ENCODE measurements around the gene SLC22A12.

The SLC22A12 gene

DNA sequence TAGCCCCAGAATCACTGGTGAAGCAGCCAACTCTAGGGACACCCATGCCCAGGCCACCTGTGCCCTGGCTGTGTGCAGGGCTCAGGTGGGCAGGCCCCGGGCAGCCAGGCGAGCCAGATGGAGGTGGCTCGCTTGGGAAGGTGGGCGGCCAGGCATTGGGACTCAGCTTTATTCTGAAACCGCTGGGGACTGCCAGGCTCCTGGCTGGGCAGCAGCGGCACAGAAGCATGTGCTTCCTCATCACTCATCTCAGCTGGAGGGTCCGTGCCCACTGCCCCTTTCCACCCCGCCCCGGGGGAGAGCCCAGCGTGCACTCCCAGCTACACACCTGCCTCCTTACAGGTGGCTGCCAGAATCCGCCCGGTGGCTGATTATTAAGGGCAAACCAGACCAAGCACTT, 27.1 kb upstream of the SLC22A12 start:
- Histone ChIP-seq H2AFZ (ENCODE audit: low read length) (no peak overlapping the region), H3K4me3 (ENCODE audit: low read length) (no peak overlapping the region), H3F3A (ENCODE audit: insufficient read depth, low read length) (no peaks in the 10 kb centered on the region), H3K9me3 (replicated peaks; ENCODE audit: insufficient read depth, low read length) (no peaks in the 10 kb centered on the region), H3K79me2 (ENCODE audit: low read length) (no peaks in the 10 kb centered on the region), H3K27me3 (replicated peaks; ENCODE audit: insufficient read depth, low read length) (peaks cover 90% of the 10 kb centered on the region), H3K27ac (ENCODE audit: low read length) (no peak overlapping the region), H3K4me1 (ENCODE audit: low read length) (no peaks in the 10 kb centered on the region), H3K36me3 (replicated peaks; ENCODE audit: insufficient read depth, low read length) (no peaks in the 10 kb centered on the region), H3K9me2 (replicated peaks; ENCODE audit: insufficient read depth, low read length) (no peaks in the 10 kb centered on the region), H4K20me1 (ENCODE audit: insufficient read depth, low read length) (no peaks in the 10 kb centered on the region), H3K9ac (ENCODE audit: low read length) (no peak overlapping the region), H3K4me2 (ENCODE audit: low read depth, low read length) (no peak overlapping the region)
- TF ChIP-seq, protein P1, sequence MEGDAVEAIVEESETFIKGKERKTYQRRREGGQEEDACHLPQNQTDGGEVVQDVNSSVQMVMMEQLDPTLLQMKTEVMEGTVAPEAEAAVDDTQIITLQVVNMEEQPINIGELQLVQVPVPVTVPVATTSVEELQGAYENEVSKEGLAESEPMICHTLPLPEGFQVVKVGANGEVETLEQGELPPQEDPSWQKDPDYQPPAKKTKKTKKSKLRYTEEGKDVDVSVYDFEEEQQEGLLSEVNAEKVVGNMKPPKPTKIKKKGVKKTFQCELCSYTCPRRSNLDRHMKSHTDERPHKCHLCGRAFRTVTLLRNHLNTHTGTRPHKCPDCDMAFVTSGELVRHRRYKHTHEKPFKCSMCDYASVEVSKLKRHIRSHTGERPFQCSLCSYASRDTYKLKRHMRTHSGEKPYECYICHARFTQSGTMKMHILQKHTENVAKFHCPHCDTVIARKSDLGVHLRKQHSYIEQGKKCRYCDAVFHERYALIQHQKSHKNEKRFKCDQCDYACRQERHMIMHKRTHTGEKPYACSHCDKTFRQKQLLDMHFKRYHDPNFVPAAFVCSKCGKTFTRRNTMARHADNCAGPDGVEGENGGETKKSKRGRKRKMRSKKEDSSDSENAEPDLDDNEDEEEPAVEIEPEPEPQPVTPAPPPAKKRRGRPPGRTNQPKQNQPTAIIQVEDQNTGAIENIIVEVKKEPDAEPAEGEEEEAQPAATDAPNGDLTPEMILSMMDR (IDR thresholded peaks at IDR 0.05; ENCODE audit: low read length), result no peak
- TF ChIP-seq EZH2 (optimal IDR thresholded peaks at IDR 0.05; ENCODE audit: low read depth, low read length), result no peak
- TF ChIP-seq EZH2phosphoT487 (IDR thresholded peaks at IDR 0.05; ENCODE audit: low read length), result no peak
- DNase-seq, result no peak

DNA sequence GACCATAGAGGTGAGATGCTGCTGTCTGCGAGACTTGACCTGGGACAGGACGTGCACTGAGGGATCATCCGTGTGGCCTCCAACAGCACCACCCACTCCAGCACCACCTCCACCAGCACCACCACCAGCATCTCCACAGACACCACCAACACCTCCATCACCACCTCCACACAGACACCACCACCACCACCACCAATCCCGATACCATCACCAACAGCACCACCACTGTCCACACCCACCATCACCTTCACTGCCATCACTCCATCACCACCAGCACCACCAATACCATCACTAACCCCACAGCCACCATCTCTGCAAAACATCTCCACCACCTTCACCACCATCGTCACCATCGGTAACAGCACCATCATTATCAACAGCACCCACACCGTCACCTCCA, 26.6 kb upstream of the SLC22A12 start:
- Histone ChIP-seq H3K36me3 (replicated peaks; ENCODE audit: insufficient read depth, low read length) (no peaks in the 10 kb centered on the region), H3K9me3 (replicated peaks; ENCODE audit: insufficient read depth, low read length) (no peaks in the 10 kb centered on the region), H3K4me1 (ENCODE audit: low read length) (no peaks in the 10 kb centered on the region), H2AFZ (ENCODE audit: low read length) (no peak overlapping the region), H3K27ac (ENCODE audit: low read length) (no peak overlapping the region), H3K9ac (ENCODE audit: low read length) (no peak overlapping the region), H3K4me3 (ENCODE audit: low read length) (no peak overlapping the region), H3F3A (ENCODE audit: insufficient read depth, low read length) (no peaks in the 10 kb centered on the region), H3K4me2 (ENCODE audit: low read depth, low read length) (no peak overlapping the region), H4K20me1 (ENCODE audit: insufficient read depth, low read length) (no peaks in the 10 kb centered on the region), H3K79me2 (ENCODE audit: low read length) (no peaks in the 10 kb centered on the region), H3K27me3 (replicated peaks; ENCODE audit: insufficient read depth, low read length) (peaks cover 90% of the 10 kb centered on the region), H3K9me2 (replicated peaks; ENCODE audit: insufficient read depth, low read length) (no peaks in the 10 kb centered on the region)
- no peak for DNase-seq
- TF ChIP-seq EZH2 (optimal IDR thresholded peaks at IDR 0.05; ENCODE audit: low read depth, low read length) (no peak), EZH2phosphoT487 (IDR thresholded peaks at IDR 0.05; ENCODE audit: low read length) (no peak)
- TF ChIP-seq, protein P1 (IDR thresholded peaks at IDR 0.05; ENCODE audit: low read length), result no peak

DNA sequence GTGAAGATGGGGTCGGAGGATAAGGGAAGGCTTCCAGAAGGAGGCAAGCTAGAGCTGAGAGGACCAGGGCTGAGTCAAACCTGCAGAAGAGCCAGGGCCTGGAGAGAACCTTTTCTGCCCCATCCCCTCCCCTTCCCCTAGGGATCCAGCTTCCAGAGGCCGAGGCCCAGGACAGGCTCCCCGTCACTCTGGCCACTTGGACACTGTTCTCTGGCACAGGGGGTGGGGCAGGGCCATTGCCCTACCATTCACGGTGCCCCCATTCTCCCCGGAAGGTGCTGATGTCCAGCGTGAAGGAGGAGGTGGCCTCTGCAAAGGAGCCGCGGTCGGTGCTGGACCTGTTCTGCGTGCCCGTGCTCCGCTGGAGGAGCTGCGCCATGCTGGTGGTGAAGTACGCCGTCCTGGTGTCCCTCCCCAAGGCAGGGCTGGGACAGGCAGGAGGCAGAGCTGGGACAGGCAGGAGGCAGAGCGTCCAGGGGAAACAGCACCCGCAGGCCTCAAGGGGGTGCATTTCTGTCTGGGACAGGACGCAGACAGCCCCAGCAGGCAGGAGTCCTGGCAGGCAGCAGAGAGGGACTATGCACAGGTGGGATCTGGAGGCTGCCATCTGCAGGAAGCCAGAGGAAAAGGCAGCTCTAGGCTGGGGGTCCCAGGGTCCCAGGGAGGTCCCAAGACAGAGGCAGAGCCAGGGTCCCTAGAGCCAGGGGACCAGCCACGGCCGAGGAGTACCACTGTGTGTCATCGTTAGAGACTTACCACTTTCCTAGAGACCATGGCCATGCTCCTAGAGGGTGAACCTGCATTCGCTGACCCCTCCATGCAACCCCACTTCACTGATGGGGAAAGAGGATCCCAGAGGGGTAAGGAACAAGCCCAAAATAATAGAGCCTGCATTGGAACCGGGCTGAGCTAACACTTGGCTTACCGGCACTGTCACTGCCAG, 25.8 kb upstream of the SLC22A12 start:
- no peaks in the 10 kb centered on the region for H4K20me1 ChIP-seq (ENCODE audit: insufficient read depth, low read length)
- no peak overlapping the region for H3K27ac ChIP-seq (ENCODE audit: low read length)
- no peak for DNase-seq
- no peaks in the 10 kb centered on the region for H3K9me3 ChIP-seq (replicated peaks; ENCODE audit: insufficient read depth, low read length)
- H3K79me2 ChIP-seq (ENCODE audit: low read length), result no peaks in the 10 kb centered on the region
- no peaks in the 10 kb centered on the region for H3K36me3 ChIP-seq (replicated peaks; ENCODE audit: insufficient read depth, low read length)
- H3K4me1 ChIP-seq (ENCODE audit: low read length), result no peaks in the 10 kb centered on the region
- no peak overlapping the region for H3K4me2 ChIP-seq (ENCODE audit: low read depth, low read length)
- no peaks in the 10 kb centered on the region for H3K9me2 ChIP-seq (replicated peaks; ENCODE audit: insufficient read depth, low read length)
- H3K4me3 ChIP-seq (ENCODE audit: low read length), result no peak overlapping the region
- H3K9ac ChIP-seq (ENCODE audit: low read length), result no peak overlapping the region
- H2AFZ ChIP-seq (ENCODE audit: low read length), result no peak overlapping the region
- TF ChIP-seq EZH2 (optimal IDR thresholded peaks at IDR 0.05; ENCODE audit: low read depth, low read length), result no peak
- TF ChIP-seq EZH2phosphoT487 (IDR thresholded peaks at IDR 0.05; ENCODE audit: low read length), result no peak
- TF ChIP-seq, protein P1 (IDR thresholded peaks at IDR 0.05; ENCODE audit: low read length), result no peak
- peaks cover 89% of the 10 kb centered on the region for H3K27me3 ChIP-seq (replicated peaks; ENCODE audit: insufficient read depth, low read length)
- H3F3A ChIP-seq (ENCODE audit: insufficient read depth, low read length), result no peaks in the 10 kb centered on the region

All from MM.1S (cell line).